Heart left ventricle (tissue), 13 donors: ENCODE results near the gene RPTN.

ENCODE experiments used
- POLR2A ChIP-seq, 2 donors: fragments of 450-650 bp; IDR thresholded peaks; one replicate each; pipeline ENCODE4 v1.6.1; 2017; ENCODE audit warnings: antibody characterized with exemption in 2 of 2, mild to moderate bottlenecking in 2 of 2, moderate library complexity in 2 of 2
- TF ChIP-seq, protein P1 (sequence below), 12 donors: fragments of 200-600 bp; sonication (generic) in 4 of 12; IDR thresholded peaks; one replicate each; pipeline versions ENCODE4 v1.5.0 to v1.8.0; 2018 to 2022; ENCODE audit warnings: antibody characterized with exemption in 12 of 12, mild to moderate bottlenecking in 5 of 12
- donor health status: ischemic (EF 13 %, LVEDD 7.1; RV severe dilation, severe dysfunction).
- donor health status: DM: no; HTN: yes; CAD: no.
- donor health status: DM: no; HTN: no; CAD: no.
- donor health status: ischemic (EF 25% LVEDD 6.9; RV normal size, moderate dysfunction).
- donor health status: ischemic (EF 25% LVEDD 5.7; RV mildly dilated, moderate dysfunction).
- donor health status: ischemic (EF 35%, LVEDD 5.7; RV mildly dilated, moderate dysfunction).
- donor health status: nonischemic (EF 11% LVEDD 7.7; RV severe dilation, severe dysfunction).
- donor health status: DM: yes; HTN: yes; CAD: no.
- donor health status: PGD.
- donor health status: ischemic (EF 29% LVEDD 5.4; RV normal size, mild dysfunction).
- donor health status: nonischemic (EF 23%, LVEDD 6.1; RV moderate dilation, normal function).

GRCh38 chr1:152112885-152113432 lies 46.1 kb downstream of the RPTN start:
- no peak for TF ChIP-seq POLR2A (IDR thresholded peaks at IDR 0.05)
- TF ChIP-seq, protein P1, sequence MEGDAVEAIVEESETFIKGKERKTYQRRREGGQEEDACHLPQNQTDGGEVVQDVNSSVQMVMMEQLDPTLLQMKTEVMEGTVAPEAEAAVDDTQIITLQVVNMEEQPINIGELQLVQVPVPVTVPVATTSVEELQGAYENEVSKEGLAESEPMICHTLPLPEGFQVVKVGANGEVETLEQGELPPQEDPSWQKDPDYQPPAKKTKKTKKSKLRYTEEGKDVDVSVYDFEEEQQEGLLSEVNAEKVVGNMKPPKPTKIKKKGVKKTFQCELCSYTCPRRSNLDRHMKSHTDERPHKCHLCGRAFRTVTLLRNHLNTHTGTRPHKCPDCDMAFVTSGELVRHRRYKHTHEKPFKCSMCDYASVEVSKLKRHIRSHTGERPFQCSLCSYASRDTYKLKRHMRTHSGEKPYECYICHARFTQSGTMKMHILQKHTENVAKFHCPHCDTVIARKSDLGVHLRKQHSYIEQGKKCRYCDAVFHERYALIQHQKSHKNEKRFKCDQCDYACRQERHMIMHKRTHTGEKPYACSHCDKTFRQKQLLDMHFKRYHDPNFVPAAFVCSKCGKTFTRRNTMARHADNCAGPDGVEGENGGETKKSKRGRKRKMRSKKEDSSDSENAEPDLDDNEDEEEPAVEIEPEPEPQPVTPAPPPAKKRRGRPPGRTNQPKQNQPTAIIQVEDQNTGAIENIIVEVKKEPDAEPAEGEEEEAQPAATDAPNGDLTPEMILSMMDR (IDR thresholded peaks at IDR 0.05): no peak
